H4 (cell line): ENCODE data around the gene NECAP2. TPM values are rescaled to one million over a fixed set of nuclear protein-coding genes. Genes with fewer than 3 reads are reported as not detected.
"Not testable (repeated sequence)": the region's sequence is repeated elsewhere in the genome, so short reads cannot be mapped to it uniquely, and the experiment has no call there.

Source experiments
- DNase-seq: peaks from one replicate; pipeline ENCODE4 v3.0.0-alpha.2; 2015; ENCODE audit warnings: low spot score
- total RNA-seq: library from RNA; depleted of rRNA; stranded (reverse); fragments of >200 nt; shearing (Covaris generic); gene quantifications from 2 replicates; pipeline ENCODE4 v1.2.3, GENCODE V29; 2014

NECAP2 gene
- total RNA-seq, 1 experiment from 2014 or later: 55.5 TPM

- no peak for DNase-seq
Observed at GRCh38 chr1:16458831-16459230, 18.3 kb downstream of the NECAP2 start.

GRCh38 chr1:16459352-16459925 is 18.9 kb downstream of the NECAP2 start:
- no peak for DNase-seq

GRCh38 chr1:16461681-16462080 is 21.2 kb downstream of the NECAP2 start:
- DNase-seq: no peak

- no peak for DNase-seq
Observed at GRCh38 chr1:16462773-16463330, 22.3 kb downstream of the NECAP2 start.

DNA sequence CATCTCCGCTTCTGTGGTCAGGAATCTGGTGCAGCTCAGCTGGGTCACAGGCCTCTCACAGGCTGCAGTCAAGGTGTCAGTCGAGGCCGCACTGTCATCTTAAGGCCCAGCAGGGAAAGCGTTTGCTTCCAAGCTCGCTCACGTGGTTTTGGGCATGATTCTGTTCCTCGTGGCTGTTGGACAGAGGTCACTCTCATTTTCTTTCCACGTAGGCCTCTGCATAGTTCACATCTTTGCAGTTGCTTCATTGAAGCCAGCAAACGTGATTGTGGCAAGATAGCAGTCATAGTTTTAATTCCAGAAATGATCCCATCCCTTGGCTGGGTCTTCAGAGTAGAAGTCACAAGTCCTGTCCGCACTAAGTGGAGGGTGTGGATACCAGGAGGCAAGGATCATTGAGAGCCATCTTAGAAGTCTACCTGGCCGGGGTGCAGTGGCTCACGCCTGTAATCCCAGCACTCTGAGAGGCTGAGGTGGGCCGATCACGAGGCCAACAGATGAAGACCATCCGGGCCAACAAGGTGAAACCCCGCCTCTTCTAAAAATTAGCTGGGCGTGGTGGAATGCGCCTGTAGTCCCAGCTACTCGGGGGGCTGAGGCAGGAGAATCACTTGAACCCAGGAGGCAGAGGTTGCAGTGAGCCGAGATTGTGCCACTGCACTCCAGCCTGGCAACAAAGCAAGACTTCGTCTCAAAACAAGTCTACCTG is 24.5 kb downstream of the NECAP2 start:
- DNase-seq: no peak

DNA sequence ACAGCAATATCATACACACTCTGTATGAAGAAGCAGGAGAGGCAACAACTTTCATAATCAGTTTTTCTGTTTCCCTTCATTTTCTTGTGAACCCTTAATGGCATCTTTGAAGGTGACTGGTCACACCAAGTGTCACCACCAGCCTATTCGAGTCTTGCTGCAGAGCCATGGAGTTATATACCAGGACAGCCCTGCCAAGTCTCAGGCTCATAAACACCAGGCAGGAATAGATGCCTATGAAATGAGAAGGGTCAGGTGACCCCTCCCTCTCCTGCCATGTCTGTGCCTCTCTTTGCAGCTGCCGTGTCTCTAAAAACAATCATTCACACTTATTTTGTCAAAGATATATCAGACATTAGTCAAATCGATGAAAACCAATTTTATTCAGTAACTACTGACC is 28.0 kb downstream of the NECAP2 start:
- no peak for DNase-seq

- DNase-seq: no peak
Observed at GRCh38 chr1:16474166-16474800, 33.8 kb downstream of the NECAP2 start.

- DNase-seq: not testable (repeated sequence)
Observed at GRCh38 chr1:16474891-16475290, 34.4 kb downstream of the NECAP2 start.

DNA sequence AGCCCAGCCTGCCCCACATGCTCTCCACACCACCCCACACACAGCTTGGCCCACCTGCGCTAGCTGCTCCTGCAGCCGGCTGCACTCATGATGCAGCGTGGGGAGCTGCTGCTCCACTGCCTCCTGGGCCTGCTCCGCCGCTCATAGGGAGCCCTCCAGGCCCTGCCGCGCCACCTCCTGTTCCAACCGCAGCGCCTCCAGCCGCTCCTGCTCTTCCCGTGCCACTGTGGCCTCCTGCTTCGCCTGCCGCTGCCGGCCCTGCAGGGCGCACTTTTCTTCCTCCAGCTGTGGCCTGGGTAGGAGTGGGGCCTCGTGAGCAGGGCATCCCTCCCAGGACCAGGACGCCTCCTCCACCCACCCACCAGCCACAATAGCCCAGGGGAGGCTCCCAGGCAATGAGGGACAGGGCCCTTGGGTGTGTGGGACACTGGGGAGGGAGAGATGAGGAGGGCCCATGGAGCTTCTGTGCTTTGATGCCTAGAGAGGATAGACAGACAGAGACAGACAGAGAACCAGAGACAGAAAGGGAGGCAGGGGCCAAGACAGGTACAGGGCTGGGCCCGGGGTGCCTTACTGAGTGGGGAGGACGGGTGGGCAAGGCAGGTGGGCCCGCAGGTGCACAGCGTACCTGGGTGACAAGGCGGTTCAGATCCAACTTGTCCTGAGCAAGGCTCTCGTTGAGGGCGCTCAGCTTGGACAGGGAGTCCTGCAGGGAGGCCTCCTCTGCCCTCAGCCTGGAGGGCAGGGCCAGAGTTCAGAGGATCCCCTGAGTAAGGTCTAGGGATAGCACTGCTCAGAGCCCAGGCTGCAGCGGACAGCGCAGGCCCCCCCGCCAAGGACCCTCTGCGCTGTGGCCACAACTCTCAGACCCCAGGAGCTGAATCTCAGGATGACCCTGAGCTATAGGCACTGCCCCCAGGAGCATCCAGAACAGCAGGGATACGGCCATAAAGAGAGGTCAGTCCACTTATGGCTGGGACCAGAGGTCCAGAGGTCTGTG is 35.5 kb downstream of the NECAP2 start:
- not testable (repeated sequence) for DNase-seq

DNA sequence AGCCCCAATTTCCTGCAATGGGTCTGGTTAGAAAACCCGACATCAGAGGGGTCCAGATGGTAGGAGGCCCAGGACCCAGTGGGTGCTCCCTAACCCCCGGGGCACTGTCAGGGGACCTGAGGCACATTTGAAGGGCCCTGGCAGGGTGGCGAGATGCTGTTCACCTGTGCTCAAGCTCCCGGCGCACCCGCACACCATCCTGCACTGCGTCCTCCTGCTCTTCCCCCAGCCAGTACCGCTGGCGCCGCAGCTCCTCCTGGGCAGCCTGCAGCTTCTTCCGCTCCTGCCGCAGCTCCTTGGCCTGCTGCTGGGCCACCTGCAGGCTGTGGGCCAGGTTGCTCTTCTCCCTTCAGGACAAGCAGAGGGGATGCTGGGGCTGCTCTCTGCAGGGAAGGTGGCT is 37.6 kb downstream of the NECAP2 start:
- DNase-seq: no peak

- DNase-seq: not testable (repeated sequence)
Observed at GRCh38 chr1:16483146-16483545, 42.6 kb downstream of the NECAP2 start.

GRCh38 chr1:16483639-16484500 is 43.3 kb downstream of the NECAP2 start:
- not testable (repeated sequence) for DNase-seq

GRCh38 chr1:16484501-16484835 is 43.9 kb downstream of the NECAP2 start:
- no peak for DNase-seq

DNA sequence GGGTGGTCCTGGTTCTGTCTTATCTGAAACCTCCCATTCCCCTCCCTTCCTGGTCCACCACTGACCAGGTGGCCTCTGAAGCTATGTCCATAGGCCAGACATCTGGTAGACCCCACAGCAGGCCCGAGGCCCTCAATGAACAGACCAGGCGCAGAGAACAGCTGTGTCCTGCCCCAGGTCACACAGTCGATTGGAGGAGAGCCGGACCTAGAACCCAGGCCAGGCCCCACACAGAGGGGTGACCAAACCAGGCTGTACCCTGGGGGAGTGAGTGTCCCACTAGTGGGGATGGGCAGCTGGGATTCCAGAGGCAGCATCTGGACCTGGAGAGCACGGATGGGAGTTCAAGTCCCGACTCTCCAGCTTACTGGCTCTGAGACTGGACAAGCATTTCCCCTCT is 44.4 kb downstream of the NECAP2 start:
- DNase-seq: no peak

GRCh38 chr1:16486316-16486715 is 45.8 kb downstream of the NECAP2 start:
- not testable (repeated sequence) for DNase-seq

GRCh38 chr1:16487011-16487410 is 46.5 kb downstream of the NECAP2 start:
- DNase-seq: not testable (repeated sequence)

- not testable (repeated sequence) for DNase-seq
Observed at GRCh38 chr1:16489195-16489880, 48.8 kb downstream of the NECAP2 start.

GRCh38 chr1:16491056-16491675 is 50.6 kb downstream of the NECAP2 start:
- DNase-seq: no peak

DNA sequence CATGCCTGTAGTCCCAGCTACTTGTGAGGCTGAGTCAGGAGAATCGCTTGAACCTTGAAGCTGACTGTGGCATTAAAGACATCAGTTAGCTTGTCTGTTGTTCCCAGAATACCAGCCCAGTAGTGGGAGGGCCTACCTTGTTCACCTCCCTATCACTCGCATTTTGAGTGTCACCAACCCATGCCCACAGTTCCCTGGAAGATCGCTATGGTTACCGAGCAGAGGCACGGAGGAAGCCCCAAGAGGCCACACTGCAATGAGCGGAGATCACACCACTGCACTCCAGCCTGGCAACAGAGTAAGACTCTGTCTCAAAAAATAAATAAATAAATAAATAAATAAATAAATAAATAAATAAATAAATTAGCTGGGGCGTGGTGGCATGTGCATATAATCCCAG is 52.4 kb downstream of the NECAP2 start:
- DNase-seq: not testable (repeated sequence)

- DNase-seq: not testable (repeated sequence)
Observed at GRCh38 chr1:16493731-16494130, 53.2 kb downstream of the NECAP2 start.
